Measurements from ENCODE around the gene RAD50.

DNA sequence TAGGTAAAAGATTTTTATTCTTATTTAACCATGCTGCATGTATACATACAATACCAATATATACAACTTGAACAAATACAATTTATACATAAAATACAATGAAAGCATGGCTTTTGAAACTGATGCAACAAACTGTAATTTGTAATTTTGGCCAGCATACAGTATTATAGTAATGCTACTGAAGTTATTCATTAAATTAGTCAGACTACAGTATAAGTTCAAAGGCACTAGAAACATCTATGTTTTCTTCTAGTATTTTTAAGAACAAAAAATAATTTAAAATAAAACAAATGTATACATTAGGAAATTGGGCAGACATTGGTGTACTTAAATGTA, 135.8 kb downstream of the RAD50 start:
- TF ChIP-seq, protein P1, sequence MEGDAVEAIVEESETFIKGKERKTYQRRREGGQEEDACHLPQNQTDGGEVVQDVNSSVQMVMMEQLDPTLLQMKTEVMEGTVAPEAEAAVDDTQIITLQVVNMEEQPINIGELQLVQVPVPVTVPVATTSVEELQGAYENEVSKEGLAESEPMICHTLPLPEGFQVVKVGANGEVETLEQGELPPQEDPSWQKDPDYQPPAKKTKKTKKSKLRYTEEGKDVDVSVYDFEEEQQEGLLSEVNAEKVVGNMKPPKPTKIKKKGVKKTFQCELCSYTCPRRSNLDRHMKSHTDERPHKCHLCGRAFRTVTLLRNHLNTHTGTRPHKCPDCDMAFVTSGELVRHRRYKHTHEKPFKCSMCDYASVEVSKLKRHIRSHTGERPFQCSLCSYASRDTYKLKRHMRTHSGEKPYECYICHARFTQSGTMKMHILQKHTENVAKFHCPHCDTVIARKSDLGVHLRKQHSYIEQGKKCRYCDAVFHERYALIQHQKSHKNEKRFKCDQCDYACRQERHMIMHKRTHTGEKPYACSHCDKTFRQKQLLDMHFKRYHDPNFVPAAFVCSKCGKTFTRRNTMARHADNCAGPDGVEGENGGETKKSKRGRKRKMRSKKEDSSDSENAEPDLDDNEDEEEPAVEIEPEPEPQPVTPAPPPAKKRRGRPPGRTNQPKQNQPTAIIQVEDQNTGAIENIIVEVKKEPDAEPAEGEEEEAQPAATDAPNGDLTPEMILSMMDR (IDR thresholded peaks at IDR 0.05), result no peak
- TF ChIP-seq POLR2A (IDR thresholded peaks at IDR 0.05), result no peak

Data from adrenal gland (tissue), 5 donors.